PC-9 (cell line): ENCODE results near the gene LRRC56.

ENCODE experiments used
- EZH2 ChIP-seq: fragments of 200-600 bp; sonication (generic); IDR thresholded peaks from 2 replicates; pipeline ENCODE4 v1.8.0; 2017; ENCODE audit warnings: antibody characterized with exemption, low read depth
- TF ChIP-seq, protein P1 (sequence below): fragments of 200-600 bp; sonication (generic); conservative IDR thresholded peaks from 2 replicates; pipeline ENCODE4 v1.6.1; 2017; ENCODE audit warnings: mixed run types, antibody characterized with exemption, mild to moderate bottlenecking, moderate library complexity

DNA sequence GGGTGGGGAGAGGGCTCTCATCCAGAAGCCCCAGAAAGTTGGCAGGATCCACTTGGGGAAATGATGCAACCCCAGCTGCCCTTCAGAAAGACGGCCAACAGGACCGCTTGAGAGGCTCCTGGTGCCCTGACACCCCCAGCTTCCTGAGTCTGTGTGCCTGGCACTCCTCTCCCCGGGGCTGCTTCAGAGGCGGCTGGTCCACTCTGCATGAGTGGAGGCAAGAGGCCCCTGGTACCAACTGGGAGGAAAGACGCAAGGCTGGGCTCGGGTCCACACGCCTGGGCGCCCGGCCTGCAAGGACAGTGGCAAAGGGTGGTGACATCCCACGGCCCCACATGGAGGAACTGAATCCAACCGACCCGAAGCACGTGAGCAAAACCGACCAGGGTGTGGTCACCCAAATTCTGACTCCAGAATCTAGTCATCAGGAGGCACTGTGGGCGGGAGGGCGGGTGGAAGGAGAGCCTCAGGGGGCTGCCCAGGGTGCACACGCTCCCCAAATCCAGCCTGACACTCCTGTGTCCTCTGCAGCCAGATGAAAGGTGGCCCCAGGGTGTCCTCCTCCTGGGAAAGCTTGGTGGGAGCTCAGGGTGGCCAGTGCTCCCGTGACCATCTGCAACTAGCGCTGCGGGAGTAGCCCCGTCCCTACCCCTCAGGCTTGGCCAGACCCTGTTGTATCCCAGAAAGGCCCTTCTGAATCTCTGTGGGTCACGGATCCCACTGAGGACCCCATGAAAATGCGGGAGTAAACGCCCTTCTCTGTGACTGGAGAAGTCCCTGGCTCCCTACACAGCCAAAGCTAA, 33.9 kb upstream of the LRRC56 start:
- TF ChIP-seq, protein P1, sequence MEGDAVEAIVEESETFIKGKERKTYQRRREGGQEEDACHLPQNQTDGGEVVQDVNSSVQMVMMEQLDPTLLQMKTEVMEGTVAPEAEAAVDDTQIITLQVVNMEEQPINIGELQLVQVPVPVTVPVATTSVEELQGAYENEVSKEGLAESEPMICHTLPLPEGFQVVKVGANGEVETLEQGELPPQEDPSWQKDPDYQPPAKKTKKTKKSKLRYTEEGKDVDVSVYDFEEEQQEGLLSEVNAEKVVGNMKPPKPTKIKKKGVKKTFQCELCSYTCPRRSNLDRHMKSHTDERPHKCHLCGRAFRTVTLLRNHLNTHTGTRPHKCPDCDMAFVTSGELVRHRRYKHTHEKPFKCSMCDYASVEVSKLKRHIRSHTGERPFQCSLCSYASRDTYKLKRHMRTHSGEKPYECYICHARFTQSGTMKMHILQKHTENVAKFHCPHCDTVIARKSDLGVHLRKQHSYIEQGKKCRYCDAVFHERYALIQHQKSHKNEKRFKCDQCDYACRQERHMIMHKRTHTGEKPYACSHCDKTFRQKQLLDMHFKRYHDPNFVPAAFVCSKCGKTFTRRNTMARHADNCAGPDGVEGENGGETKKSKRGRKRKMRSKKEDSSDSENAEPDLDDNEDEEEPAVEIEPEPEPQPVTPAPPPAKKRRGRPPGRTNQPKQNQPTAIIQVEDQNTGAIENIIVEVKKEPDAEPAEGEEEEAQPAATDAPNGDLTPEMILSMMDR, result no peak
- no peak for TF ChIP-seq EZH2
